BLaER1 (cell line): Measurements from ENCODE around the gene TOP1.

Experiments
- H3K27ac ChIP-seq: shearing (Covaris generic); formaldehyde crosslinking; 2 replicates; pipeline ENCODE4 v1.8.1; 2022
- H3K27me3 ChIP-seq: shearing (Covaris generic); formaldehyde crosslinking; 2 replicates; pipeline ENCODE4 v1.8.1; 2022
- H3K36me3 ChIP-seq: shearing (Covaris generic); formaldehyde crosslinking; 2 replicates; pipeline ENCODE4 v1.8.1; 2022
- H3K4me1 ChIP-seq: shearing (Covaris generic); formaldehyde crosslinking; 2 replicates; pipeline ENCODE4 v1.8.1; 2022
- H3K4me2 ChIP-seq: shearing (Covaris generic); formaldehyde crosslinking; 2 replicates; pipeline ENCODE4 v1.8.1; 2022
- H3K4me3 ChIP-seq: shearing (Covaris generic); formaldehyde crosslinking; 2 replicates; pipeline ENCODE4 v1.8.1; 2022
- H3K9ac ChIP-seq: shearing (Covaris generic); formaldehyde crosslinking; 2 replicates; pipeline ENCODE4 v1.8.1; 2022
- H3K9me3 ChIP-seq: shearing (Covaris generic); formaldehyde crosslinking; 2 replicates; pipeline ENCODE4 v1.8.1; 2022
- H4K20me1 ChIP-seq: shearing (Covaris generic); formaldehyde crosslinking; 2 replicates; pipeline ENCODE4 v1.8.1; 2022
- Cebpa-rat ChIP-seq: shearing (Covaris generic); IDR thresholded peaks from 2 replicates; pipeline ENCODE4 v1.8.1; 2022

TOP1 gene

GRCh38 chr20:41052742-41053419 lies 24.3 kb downstream of the TOP1 start:
- Histone ChIP-seq H3K27ac (no peak overlapping the region), H3K4me3 (no peak overlapping the region), H3K27me3 (no peaks in the 10 kb centered on the region), H3K4me1 (peaks cover 52% of the 10 kb centered on the region), H3K4me2 (no peak overlapping the region), H4K20me1 (peaks cover 100% of the 10 kb centered on the region), H3K36me3 (peaks cover 58% of the 10 kb centered on the region), H3K9ac (no peak overlapping the region), H3K9me3 (peaks cover 16% of the 10 kb centered on the region)
- no peak for TF ChIP-seq Cebpa-rat

GRCh38 chr20:41054070-41054846 lies 25.6 kb downstream of the TOP1 start:
- H3K4me1 ChIP-seq = peaks cover 38% of the 10 kb centered on the region
- H3K9ac ChIP-seq = no peak overlapping the region
- peaks cover 16% of the 10 kb centered on the region for H3K9me3 ChIP-seq
- peaks cover 70% of the 10 kb centered on the region for H3K36me3 ChIP-seq
- H3K27ac ChIP-seq = no peak overlapping the region
- peaks cover 100% of the 10 kb centered on the region for H4K20me1 ChIP-seq
- TF ChIP-seq Cebpa-rat = no peak
- H3K4me2 ChIP-seq = peak overlapping the region; percentile 56
- no peaks in the 10 kb centered on the region for H3K27me3 ChIP-seq
- no peak overlapping the region for H3K4me3 ChIP-seq

GRCh38 chr20:41054847-41055230 lies 26.2 kb downstream of the TOP1 start:
- Histone ChIP-seq H3K9ac (no peak overlapping the region), H3K4me1 (peaks cover 35% of the 10 kb centered on the region), H3K36me3 (peaks cover 70% of the 10 kb centered on the region), H3K9me3 (peaks cover 16% of the 10 kb centered on the region), H3K27me3 (no peaks in the 10 kb centered on the region), H3K4me2 (peak overlapping the region; percentile 56), H3K4me3 (no peak overlapping the region), H3K27ac (no peak overlapping the region), H4K20me1 (peaks cover 100% of the 10 kb centered on the region)
- TF ChIP-seq Cebpa-rat = no peak

GRCh38 chr20:41055679-41056078 lies 27.1 kb downstream of the TOP1 start:
- Histone ChIP-seq H3K36me3 (peaks cover 75% of the 10 kb centered on the region), H3K27me3 (no peaks in the 10 kb centered on the region), H3K9me3 (peaks cover 16% of the 10 kb centered on the region), H3K4me3 (no peak overlapping the region), H3K4me2 (no peak overlapping the region), H3K27ac (no peak overlapping the region), H3K4me1 (peaks cover 27% of the 10 kb centered on the region), H4K20me1 (peaks cover 100% of the 10 kb centered on the region), H3K9ac (no peak overlapping the region)
- TF ChIP-seq Cebpa-rat = no peak

GRCh38 chr20:41057999-41058673 lies 29.5 kb downstream of the TOP1 start:
- Histone ChIP-seq H3K9me3 (peaks cover 4% of the 10 kb centered on the region), H3K36me3 (peaks cover 76% of the 10 kb centered on the region), H3K4me3 (no peak overlapping the region), H3K9ac (no peak overlapping the region), H3K27me3 (no peaks in the 10 kb centered on the region), H3K4me2 (no peak overlapping the region), H4K20me1 (peaks cover 100% of the 10 kb centered on the region), H3K27ac (no peak overlapping the region), H3K4me1 (peaks cover 16% of the 10 kb centered on the region)
- no peak for TF ChIP-seq Cebpa-rat

GRCh38 chr20:41058674-41059635 lies 30.3 kb downstream of the TOP1 start:
- peaks cover 2% of the 10 kb centered on the region; the same call in 1 of the 2 replicates for H3K9me3 ChIP-seq
- peaks cover 15% of the 10 kb centered on the region for H3K4me1 ChIP-seq
- H3K9ac ChIP-seq = no peak overlapping the region
- H3K4me3 ChIP-seq = no peak overlapping the region
- H3K36me3 ChIP-seq = peaks cover 77% of the 10 kb centered on the region
- no peaks in the 10 kb centered on the region for H3K27me3 ChIP-seq
- H3K4me2 ChIP-seq = no peak overlapping the region
- peaks cover 100% of the 10 kb centered on the region for H4K20me1 ChIP-seq
- no peak overlapping the region for H3K27ac ChIP-seq
- no peak for TF ChIP-seq Cebpa-rat

- Histone ChIP-seq H3K4me2 (no peak overlapping the region), H3K4me3 (no peak overlapping the region), H3K36me3 (peaks cover 80% of the 10 kb centered on the region), H3K4me1 (no peaks in the 10 kb centered on the region), H3K9me3 (no peaks in the 10 kb centered on the region; the same call in 1 of the 2 replicates), H3K27ac (no peak overlapping the region), H4K20me1 (peaks cover 100% of the 10 kb centered on the region), H3K27me3 (no peaks in the 10 kb centered on the region), H3K9ac (no peak overlapping the region)
- no peak for TF ChIP-seq Cebpa-rat
Observed at GRCh38 chr20:41061155-41061554, 32.5 kb downstream of the TOP1 start.

- Histone ChIP-seq H4K20me1 (peaks cover 98% of the 10 kb centered on the region), H3K9ac (no peak overlapping the region), H3K27me3 (no peaks in the 10 kb centered on the region), H3K4me3 (no peak overlapping the region), H3K9me3 (no peaks in the 10 kb centered on the region; the same call in 1 of the 2 replicates), H3K36me3 (peaks cover 85% of the 10 kb centered on the region), H3K4me1 (no peaks in the 10 kb centered on the region), H3K27ac (no peak overlapping the region), H3K4me2 (no peak overlapping the region)
- TF ChIP-seq Cebpa-rat = no peak
Observed at GRCh38 chr20:41063442-41063841, 34.8 kb downstream of the TOP1 start.

- no peaks in the 10 kb centered on the region for H3K4me1 ChIP-seq
- peaks cover 88% of the 10 kb centered on the region for H3K36me3 ChIP-seq
- TF ChIP-seq Cebpa-rat = no peak
- no peaks in the 10 kb centered on the region for H3K27me3 ChIP-seq
- peaks cover 98% of the 10 kb centered on the region for H4K20me1 ChIP-seq
- no peak overlapping the region for H3K4me2 ChIP-seq
- H3K4me3 ChIP-seq = no peak overlapping the region
- no peak overlapping the region for H3K27ac ChIP-seq
- no peak overlapping the region for H3K9ac ChIP-seq
- no peaks in the 10 kb centered on the region; the same call in 1 of the 2 replicates for H3K9me3 ChIP-seq
Observed at GRCh38 chr20:41064377-41064776, 35.8 kb downstream of the TOP1 start.
